LoVo (cell line): ENCODE results near the gene SMYD3.
A peak's percentile ranks its signal among the peaks of the same experiment; 100 is the strongest.

Experiments used
- DNase-seq: peaks from one replicate; pipeline ENCODE4 v3.0.0-alpha.2; 2016; ENCODE audit warnings: low spot score

SMYD3 gene

GRCh38 chr1:246271516-246271915, 235.6 kb downstream of the SMYD3 start:
- DNase-seq = no peak

- no peak for DNase-seq
These were observed 236.8 kb downstream of the SMYD3 start for GRCh38 chr1:246270236-246270635.

DNA sequence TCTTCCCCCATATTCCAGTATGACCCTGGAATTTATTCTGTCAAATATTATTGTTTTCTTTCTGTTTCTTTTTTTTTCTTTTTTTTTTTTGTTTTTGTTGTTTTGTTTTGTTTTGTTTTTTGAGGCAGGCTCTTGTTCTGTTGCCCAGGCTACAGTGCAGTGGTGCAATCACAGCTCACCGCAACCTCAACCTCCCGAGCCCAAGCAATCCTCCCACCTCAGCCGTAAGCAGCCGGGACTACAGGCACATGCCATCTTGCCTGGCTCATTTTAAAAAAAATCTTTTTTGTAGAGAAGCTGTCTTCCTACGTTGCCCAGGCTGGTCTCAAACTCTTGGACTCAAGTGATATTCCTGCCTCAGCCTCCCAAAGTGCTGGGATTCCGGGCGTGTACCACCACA, 237.6 kb downstream of the SMYD3 start:
- DNase-seq = no peak

- DNase-seq = no peak
These were observed 239.2 kb downstream of the SMYD3 start for GRCh38 chr1:246267896-246268295.

GRCh38 chr1:246267426-246267825, 239.7 kb downstream of the SMYD3 start:
- DNase-seq = no peak

GRCh38 chr1:246265481-246265880, 241.6 kb downstream of the SMYD3 start:
- no peak for DNase-seq

GRCh38 chr1:246262281-246262680, 244.8 kb downstream of the SMYD3 start:
- peak; percentile 1 for DNase-seq

GRCh38 chr1:246261639-246262038, 245.4 kb downstream of the SMYD3 start:
- DNase-seq = no peak

- DNase-seq = no peak
These were observed 248.8 kb downstream of the SMYD3 start for GRCh38 chr1:246258250-246258649.

DNA sequence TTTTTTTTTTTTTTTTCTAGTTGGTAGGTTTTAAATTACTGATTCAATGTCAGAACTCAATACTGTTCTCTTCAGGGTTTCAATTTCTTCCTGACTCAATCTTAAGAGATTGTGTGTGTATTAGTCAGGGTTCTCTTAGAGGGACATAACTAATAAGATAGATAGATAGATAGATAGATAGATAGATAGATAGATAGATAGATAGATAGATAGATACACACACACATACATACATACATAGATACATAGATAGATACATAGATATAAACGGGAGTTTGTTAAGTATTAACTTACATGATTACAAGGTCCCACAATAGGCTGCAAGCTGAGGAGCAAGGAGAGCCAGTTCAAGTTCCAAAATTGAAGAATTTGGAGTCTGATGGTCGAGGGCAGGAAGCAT, 251.3 kb downstream of the SMYD3 start:
- no peak for DNase-seq

DNA sequence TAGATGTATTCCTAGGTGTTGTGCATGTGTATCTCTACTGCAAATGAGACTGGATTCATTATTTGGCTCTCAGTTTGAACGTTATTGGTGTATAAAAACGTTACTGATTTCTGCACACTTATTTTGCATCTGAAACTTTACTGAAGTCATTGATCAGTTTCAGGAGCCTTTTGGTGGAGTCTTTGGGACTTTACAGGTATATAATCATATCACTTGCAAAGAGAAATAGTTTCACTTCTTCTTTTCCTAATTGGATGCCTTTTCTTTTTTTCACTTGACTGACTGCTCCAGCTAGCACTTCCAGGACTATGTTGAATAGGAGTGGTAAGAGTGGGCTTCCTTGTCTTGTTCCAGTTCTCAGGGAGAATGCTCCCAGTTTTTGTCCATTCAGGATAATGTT, 252.2 kb downstream of the SMYD3 start:
- DNase-seq = no peak

DNA sequence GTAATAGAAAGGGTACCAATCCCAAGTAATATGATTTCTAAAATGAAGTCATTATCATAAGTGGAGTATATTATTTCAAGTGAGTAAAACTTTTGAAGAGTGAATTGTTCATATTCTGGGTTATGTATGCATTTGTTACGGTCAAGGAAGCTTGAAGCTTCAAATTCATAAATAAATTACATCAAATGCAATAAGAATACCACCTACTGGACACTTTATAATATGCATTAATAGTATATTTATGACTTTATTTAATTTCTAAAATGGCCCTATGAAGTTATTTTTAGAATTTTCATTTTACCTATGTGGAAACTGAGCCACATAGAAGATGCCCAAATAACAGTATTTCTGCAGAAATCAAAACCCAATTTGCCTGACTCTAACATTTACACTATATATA, 260.6 kb downstream of the SMYD3 start:
- no peak for DNase-seq

- DNase-seq = no peak
These were observed 261.5 kb downstream of the SMYD3 start for GRCh38 chr1:246245541-246245940.

- no peak for DNase-seq
These were observed 275.0 kb downstream of the SMYD3 start for GRCh38 chr1:246232126-246232525.

DNA sequence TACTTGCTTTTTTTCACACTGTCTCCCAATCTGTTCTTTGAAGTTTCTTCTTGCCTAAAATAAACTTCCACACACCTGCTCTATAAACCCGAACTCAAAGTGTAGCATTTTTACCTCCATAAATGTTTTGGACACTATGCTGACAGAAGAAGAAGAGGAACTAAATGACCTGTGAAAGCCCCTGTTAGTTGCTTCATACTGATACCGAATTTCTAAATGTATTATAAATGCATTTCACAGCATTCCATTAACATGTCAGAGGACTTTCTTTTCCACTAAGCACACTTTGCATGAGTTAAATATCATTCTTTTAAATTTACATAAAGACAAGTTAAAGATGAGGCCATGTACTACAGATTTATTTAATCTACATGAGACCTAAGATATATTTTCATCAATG, 281.0 kb downstream of the SMYD3 start:
- DNase-seq = no peak

DNA sequence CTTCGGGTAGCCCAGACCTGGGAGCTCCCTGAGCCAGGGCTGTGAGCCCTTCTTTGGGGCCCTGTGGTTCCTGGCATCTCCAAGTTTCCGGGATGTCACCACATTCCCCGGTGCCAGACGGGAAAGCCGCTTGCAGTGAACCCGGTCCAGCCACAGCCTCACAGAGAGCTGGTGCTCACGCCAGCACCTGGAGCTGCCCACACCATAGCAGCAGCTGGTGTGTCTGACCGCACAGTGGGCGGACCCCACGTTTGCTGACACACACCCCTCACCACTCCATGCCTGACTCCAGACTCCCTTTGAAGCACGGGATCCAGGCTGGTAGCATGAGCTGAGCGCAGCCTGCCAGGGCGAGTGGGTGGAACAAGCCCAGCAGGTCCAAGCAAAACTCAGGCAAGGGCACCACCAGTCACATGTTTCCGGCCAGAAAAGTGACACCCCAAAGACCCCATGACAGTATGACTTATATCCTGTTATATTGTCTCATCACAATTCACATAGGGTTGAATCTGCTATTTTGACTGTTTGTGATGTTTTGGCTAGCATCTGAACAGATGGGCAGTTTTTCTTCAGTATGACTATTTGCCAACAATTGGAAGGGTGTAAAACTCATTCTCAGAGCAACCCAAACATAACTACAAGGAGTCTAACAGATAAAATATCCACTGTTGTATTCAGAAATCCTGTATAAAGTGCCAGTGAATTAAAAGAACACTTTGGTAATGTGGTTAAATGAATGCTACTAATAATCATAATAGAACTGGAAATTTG, 285.4 kb downstream of the SMYD3 start:
- no peak for DNase-seq

- no peak for DNase-seq
These were observed 286.5 kb downstream of the SMYD3 start for GRCh38 chr1:246220495-246221065.

GRCh38 chr1:246219508-246220030, 287.5 kb downstream of the SMYD3 start:
- DNase-seq = no peak

GRCh38 chr1:246218686-246219085, 288.4 kb downstream of the SMYD3 start:
- no peak for DNase-seq

GRCh38 chr1:246216906-246217305, 290.2 kb downstream of the SMYD3 start:
- DNase-seq = no peak

DNA sequence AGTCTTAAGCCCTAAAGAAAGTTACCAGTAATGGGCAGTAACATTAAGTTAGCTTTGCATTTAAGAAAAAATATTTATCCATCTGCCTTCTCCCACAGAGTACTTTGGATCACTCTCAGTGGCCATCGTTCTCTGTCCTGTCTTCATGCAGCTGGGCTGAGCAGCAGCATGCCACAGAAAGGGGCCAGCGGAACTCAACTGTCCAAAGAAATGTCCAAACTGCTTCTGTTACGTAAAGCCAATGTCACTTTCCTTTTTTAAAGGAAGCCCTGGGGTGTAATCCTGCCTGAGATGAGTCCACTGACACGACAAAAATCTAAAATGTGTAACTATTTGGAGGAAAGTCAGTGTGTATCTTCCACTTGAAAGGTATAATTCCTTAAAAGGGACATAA, 291.6 kb downstream of the SMYD3 start:
- DNase-seq = no peak

- no peak for DNase-seq
These were observed 292.2 kb downstream of the SMYD3 start for GRCh38 chr1:246214708-246215509.

GRCh38 chr1:246213947-246214346, 293.1 kb downstream of the SMYD3 start:
- no peak for DNase-seq
